Measurements from ENCODE around the gene KRT71.

Gene KRT71

DNA sequence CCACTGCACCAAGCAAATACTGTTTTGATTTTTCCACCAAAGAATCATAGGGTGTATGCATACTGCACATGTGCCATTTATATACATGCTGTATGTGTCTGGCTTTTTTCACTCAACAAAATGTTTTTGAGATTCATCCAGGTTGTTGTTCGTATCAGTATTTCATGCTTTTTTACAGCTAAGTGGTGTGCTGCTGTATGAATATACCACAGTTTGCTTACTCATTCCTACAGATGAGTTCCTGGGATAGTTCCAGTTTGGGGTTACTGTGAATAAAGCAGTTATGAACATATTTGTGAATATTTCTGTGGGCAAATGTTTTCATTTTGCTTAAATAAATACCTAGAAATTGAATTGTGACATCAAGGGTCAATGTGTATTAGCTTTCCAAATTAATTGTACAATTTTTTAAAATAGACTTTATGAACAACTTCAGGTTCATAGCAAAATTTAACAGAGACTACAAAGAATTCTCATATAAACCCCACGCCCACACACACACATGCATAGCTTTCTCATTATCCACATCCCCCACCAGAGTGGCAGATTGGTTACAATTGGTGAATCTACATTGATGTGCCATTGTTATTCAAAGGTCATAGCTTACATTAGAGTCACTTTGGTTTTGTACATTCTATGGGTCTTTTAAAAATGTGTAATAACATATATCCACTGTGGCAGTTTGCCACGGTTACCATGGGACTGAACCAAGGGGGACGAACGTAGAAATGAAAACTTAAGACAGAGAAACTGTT, 53.0 kb downstream of the KRT71 start:
- Histone ChIP-seq H3K9me3 (ENCODE audit: control insufficient read depth, insufficient read depth, low read length) (no peaks in the 10 kb centered on the region), H3K27me3 (ENCODE audit: control insufficient read depth, insufficient read depth, low read length) (no peaks in the 10 kb centered on the region), H3K4me3 (ENCODE audit: low read depth, low read length) (no peak overlapping the region), H3K4me1 (ENCODE audit: control insufficient read depth, insufficient read depth, low read length) (peaks cover 12% of the 10 kb centered on the region), H3K9ac (ENCODE audit: low read depth, low read length) (no peak overlapping the region), H3K36me3 (ENCODE audit: control insufficient read depth, insufficient read depth, low read length) (no peaks in the 10 kb centered on the region)

DNA sequence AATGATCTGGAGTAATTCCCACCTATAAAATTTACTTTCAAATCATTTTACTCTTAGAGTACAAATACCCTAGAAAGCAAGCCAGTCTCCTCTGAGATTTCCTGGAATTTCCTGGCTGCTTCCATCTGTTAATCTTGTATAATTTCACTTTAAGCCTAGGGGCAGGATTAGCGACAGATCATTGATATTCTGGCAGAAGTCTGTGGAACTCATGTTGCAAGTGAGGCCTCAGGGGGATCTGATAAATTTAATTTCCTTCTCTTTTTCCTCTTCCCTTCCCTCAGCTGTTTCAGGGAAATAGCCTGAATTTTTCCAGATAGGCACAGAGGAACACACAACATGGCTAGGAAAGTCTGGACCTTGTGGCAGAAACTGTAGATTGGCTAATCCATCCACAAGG, 54.0 kb downstream of the KRT71 start:
- no peak overlapping the region for H3K4me3 ChIP-seq (ENCODE audit: low read depth, low read length)
- no peaks in the 10 kb centered on the region for H3K9me3 ChIP-seq (ENCODE audit: control insufficient read depth, insufficient read depth, low read length)
- no peaks in the 10 kb centered on the region for H3K27me3 ChIP-seq (ENCODE audit: control insufficient read depth, insufficient read depth, low read length)
- no peaks in the 10 kb centered on the region for H3K36me3 ChIP-seq (ENCODE audit: control insufficient read depth, insufficient read depth, low read length)
- peaks cover 17% of the 10 kb centered on the region for H3K4me1 ChIP-seq (ENCODE audit: control insufficient read depth, insufficient read depth, low read length)
- H3K9ac ChIP-seq (ENCODE audit: low read depth, low read length) = no peak overlapping the region

DNA sequence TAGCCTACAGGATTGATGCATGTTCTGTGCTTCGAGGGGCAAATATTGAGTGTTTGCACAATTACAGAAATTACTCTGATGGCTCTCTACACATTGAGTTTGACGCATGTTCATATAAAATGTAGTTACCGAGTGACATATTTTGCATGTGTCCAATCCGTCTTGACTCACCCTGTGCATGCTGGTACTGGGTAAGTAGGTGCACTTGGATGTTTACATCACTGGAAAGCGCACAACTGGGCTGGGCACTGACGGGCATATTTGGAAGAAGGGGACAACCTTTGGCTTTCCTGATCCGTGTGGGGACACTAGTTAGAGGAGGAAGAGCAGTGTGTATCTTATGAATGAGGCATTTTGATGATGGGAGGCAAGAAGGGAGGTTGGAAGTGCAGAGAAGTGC, 55.0 kb downstream of the KRT71 start:
- Histone ChIP-seq H3K4me3 (ENCODE audit: low read depth, low read length) (no peak overlapping the region), H3K36me3 (ENCODE audit: control insufficient read depth, insufficient read depth, low read length) (no peaks in the 10 kb centered on the region), H3K9me3 (ENCODE audit: control insufficient read depth, insufficient read depth, low read length) (no peaks in the 10 kb centered on the region), H3K27me3 (ENCODE audit: control insufficient read depth, insufficient read depth, low read length) (no peaks in the 10 kb centered on the region), H3K4me1 (ENCODE audit: control insufficient read depth, insufficient read depth, low read length) (peaks cover 17% of the 10 kb centered on the region), H3K9ac (ENCODE audit: low read depth, low read length) (no peak overlapping the region)

DNA sequence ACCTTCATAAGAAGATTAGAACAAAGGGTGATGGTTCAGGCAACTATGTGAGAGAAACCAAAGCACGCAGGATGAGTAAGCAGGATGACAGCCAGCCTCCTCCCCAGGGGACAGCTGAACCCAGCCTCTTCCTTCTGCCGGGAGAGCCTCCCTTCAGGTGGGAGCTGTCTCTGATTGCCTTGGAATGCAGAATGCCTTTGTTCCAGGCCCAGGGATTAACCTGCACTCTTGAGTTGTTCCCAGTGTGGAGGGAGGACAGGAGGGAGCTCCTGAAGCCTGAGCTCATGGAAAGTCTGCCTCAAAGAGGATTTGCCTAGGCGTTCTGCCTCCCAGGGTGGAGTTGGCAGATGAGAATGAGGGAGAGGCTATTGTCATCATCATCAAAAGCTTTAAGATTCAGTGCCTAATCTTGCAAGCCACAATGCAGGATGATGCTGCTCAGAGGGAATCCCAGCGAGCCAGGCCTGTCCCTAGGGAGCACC, 56.3 kb downstream of the KRT71 start:
- Histone ChIP-seq H3K9ac (ENCODE audit: low read depth, low read length) (no peak overlapping the region), H3K4me1 (ENCODE audit: control insufficient read depth, insufficient read depth, low read length) (peaks cover 17% of the 10 kb centered on the region), H3K27me3 (ENCODE audit: control insufficient read depth, insufficient read depth, low read length) (no peaks in the 10 kb centered on the region), H3K9me3 (ENCODE audit: control insufficient read depth, insufficient read depth, low read length) (no peaks in the 10 kb centered on the region), H3K36me3 (ENCODE audit: control insufficient read depth, insufficient read depth, low read length) (no peaks in the 10 kb centered on the region), H3K4me3 (ENCODE audit: low read depth, low read length) (no peak overlapping the region)

DNA sequence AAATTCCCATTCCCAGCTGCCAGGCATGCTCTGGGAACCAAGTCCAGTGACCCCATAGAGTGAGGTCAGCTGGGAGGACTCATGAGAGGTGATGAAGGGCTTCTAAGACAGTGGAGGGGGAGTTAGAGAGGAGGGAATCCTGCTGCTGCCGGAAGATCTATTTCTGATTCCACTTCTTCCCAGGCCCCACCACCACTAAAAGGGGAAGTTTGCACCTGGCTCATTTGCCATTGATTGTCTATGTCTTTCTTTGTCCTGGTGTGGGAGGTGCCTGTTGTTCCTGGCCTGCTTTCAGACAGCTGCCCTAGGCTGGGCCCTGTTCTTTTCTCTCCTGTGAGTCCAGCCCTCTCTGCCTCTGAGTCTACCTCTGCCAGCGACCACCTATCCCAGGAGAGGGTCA, 56.9 kb downstream of the KRT71 start:
- H3K36me3 ChIP-seq (ENCODE audit: control insufficient read depth, insufficient read depth, low read length) = no peaks in the 10 kb centered on the region
- H3K4me1 ChIP-seq (ENCODE audit: control insufficient read depth, insufficient read depth, low read length) = peaks cover 17% of the 10 kb centered on the region
- H3K9ac ChIP-seq (ENCODE audit: low read depth, low read length) = no peak overlapping the region
- no peaks in the 10 kb centered on the region for H3K9me3 ChIP-seq (ENCODE audit: control insufficient read depth, insufficient read depth, low read length)
- no peaks in the 10 kb centered on the region for H3K27me3 ChIP-seq (ENCODE audit: control insufficient read depth, insufficient read depth, low read length)
- no peak overlapping the region for H3K4me3 ChIP-seq (ENCODE audit: low read depth, low read length)

DNA sequence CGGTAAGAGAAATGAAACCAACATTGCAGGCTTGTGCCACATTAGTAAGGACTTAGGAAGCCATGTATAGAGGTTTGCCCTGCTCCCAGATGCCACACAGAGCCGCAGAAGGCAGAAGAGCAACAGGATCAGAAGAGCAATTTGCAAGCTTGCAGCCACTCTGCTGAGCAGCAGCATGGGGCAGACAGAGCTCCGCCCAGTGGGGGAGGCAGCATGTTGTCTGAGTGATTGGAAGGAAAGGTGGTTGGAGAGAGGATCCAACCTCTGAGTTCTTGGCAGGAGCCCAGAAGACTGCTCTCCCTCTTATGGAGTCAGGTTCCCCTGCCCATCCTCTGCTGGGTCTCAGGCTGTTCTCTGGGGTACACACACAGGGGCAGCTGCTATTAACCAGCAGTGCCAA, 57.6 kb downstream of the KRT71 start:
- Histone ChIP-seq H3K9ac (ENCODE audit: low read depth, low read length) (no peak overlapping the region), H3K9me3 (ENCODE audit: control insufficient read depth, insufficient read depth, low read length) (no peaks in the 10 kb centered on the region), H3K4me1 (ENCODE audit: control insufficient read depth, insufficient read depth, low read length) (peaks cover 17% of the 10 kb centered on the region), H3K36me3 (ENCODE audit: control insufficient read depth, insufficient read depth, low read length) (no peaks in the 10 kb centered on the region), H3K4me3 (ENCODE audit: low read depth, low read length) (no peak overlapping the region), H3K27me3 (ENCODE audit: control insufficient read depth, insufficient read depth, low read length) (no peaks in the 10 kb centered on the region)

DNA sequence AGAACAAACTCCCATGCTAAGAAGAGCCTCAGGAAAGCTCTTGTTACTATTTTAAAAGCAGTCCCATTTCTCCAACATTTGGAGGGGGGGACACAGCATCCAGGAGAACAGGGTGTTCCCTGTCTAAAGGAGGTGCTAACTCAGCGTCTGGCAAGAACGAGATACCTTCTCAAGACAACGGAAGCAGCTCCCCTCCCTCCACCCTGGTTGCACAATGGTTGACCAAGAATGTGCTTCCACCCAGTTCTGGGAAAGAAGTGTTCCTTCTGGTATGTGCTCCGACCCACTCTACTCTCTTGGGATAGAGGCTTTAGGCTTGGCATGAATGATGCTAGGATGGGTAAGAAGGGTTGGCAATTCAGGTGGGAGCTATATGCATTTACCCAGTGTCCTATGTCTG, 58.4 kb downstream of the KRT71 start:
- peaks cover 17% of the 10 kb centered on the region for H3K4me1 ChIP-seq (ENCODE audit: control insufficient read depth, insufficient read depth, low read length)
- no peak overlapping the region for H3K9ac ChIP-seq (ENCODE audit: low read depth, low read length)
- no peak overlapping the region for H3K4me3 ChIP-seq (ENCODE audit: low read depth, low read length)
- H3K27me3 ChIP-seq (ENCODE audit: control insufficient read depth, insufficient read depth, low read length) = no peaks in the 10 kb centered on the region
- H3K9me3 ChIP-seq (ENCODE audit: control insufficient read depth, insufficient read depth, low read length) = no peaks in the 10 kb centered on the region
- H3K36me3 ChIP-seq (ENCODE audit: control insufficient read depth, insufficient read depth, low read length) = no peaks in the 10 kb centered on the region

DNA sequence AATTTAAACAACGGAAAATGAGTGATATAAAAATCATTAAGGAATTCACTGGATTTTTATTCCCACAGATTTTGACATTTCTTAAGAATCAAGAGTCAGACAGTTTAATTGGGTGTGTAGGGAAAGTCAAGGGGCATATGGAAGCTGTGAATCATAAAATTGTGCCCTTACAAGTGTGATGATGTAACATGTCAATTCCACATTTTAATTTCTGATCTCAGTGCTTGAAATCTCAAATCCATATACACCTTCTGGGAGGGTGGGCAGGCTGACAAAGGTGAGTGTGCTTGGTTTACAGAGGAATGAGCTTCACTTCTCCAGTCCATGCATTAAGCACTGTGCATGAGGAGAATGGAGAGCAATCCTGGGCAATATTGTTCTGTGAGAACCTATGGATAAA, 58.8 kb downstream of the KRT71 start:
- Histone ChIP-seq H3K9me3 (ENCODE audit: control insufficient read depth, insufficient read depth, low read length) (no peaks in the 10 kb centered on the region), H3K4me1 (ENCODE audit: control insufficient read depth, insufficient read depth, low read length) (peaks cover 17% of the 10 kb centered on the region), H3K9ac (ENCODE audit: low read depth, low read length) (no peak overlapping the region), H3K36me3 (ENCODE audit: control insufficient read depth, insufficient read depth, low read length) (no peaks in the 10 kb centered on the region), H3K27me3 (ENCODE audit: control insufficient read depth, insufficient read depth, low read length) (no peaks in the 10 kb centered on the region), H3K4me3 (ENCODE audit: low read depth, low read length) (no peak overlapping the region)
